OCI-LY1 (cell line): ENCODE measurements around the gene FGF11.

Experiments used
- H2AFZ ChIP-seq: fragments of 200-600 bp; sonication (generic), shearing (Covaris generic); 2 replicates; pipeline ENCODE4 v1.6.0; 2014; ENCODE audit warnings: antibody characterized with exemption, mild to moderate bottlenecking, low read length
- H3F3A ChIP-seq: fragments of 200-600 bp; sonication (generic), shearing (Covaris generic); 2 replicates; pipeline ENCODE4 v1.6.0; 2014; ENCODE audit warnings: mild to moderate bottlenecking, antibody characterized with exemption, low read length, moderate library complexity; ENCODE audit not compliant: insufficient read depth
- H3K27ac ChIP-seq: fragments of 200-600 bp; sonication (generic); 2 replicates; pipeline ENCODE4 v1.5.1; 2014; ENCODE audit warnings: low read length, mixed run types, mild to moderate bottlenecking, low read depth; ENCODE audit not compliant: poor library complexity, severe bottlenecking
- H3K27me3 ChIP-seq: fragments of 200-600 bp; sonication (generic); 2 replicates; pipeline ENCODE4 v1.6.0; 2014; ENCODE audit warnings: antibody characterized with exemption, mild to moderate bottlenecking, low read length, moderate library complexity; ENCODE audit not compliant: insufficient read depth
- H3K36me3 ChIP-seq: fragments of 200-600 bp; sonication (generic); 2 replicates; pipeline ENCODE4 v1.6.1; 2014; ENCODE audit warnings: mild to moderate bottlenecking, antibody characterized with exemption, low read length, moderate library complexity, mixed read lengths; ENCODE audit not compliant: insufficient read depth
- H3K4me1 ChIP-seq: fragments of 200-600 bp; sonication (generic); 2 replicates; pipeline ENCODE4 v1.5.1; 2014; ENCODE audit warnings: mild to moderate bottlenecking, low read length, moderate library complexity; ENCODE audit not compliant: insufficient read depth, severe bottlenecking
- H3K4me2 ChIP-seq: fragments of 200-600 bp; sonication (generic), shearing (Covaris generic); 2 replicates; pipeline ENCODE4 v1.6.1; 2014; ENCODE audit warnings: low read length
- H3K4me3 ChIP-seq: fragments of 200-600 bp; sonication (generic); 2 replicates; pipeline ENCODE4 v1.5.1; 2014; ENCODE audit warnings: low read length, low read depth, mild to moderate bottlenecking, mixed read lengths; ENCODE audit not compliant: poor library complexity, severe bottlenecking
- H3K79me2 ChIP-seq: fragments of 200-600 bp; shearing (Covaris generic); 2 replicates; pipeline ENCODE4 v1.6.1; 2016; ENCODE audit warnings: mixed run types, low read length, mixed read lengths; ENCODE audit not compliant: insufficient read depth
- H3K9ac ChIP-seq: fragments of 200-600 bp; sonication (generic), shearing (Covaris generic); 2 replicates; pipeline ENCODE4 v1.6.1; 2014; ENCODE audit warnings: mild to moderate bottlenecking, low read length, mixed read lengths
- H3K9me2 ChIP-seq: fragments of 200-600 bp; sonication (generic), shearing (Covaris generic); 2 replicates; pipeline ENCODE4 v1.6.1; 2014; ENCODE audit warnings: low read depth, mild to moderate bottlenecking, low read length, mixed read lengths
- H3K9me3 ChIP-seq: fragments of 200-600 bp; shearing (Covaris generic); 2 replicates; pipeline ENCODE4 v1.6.1; 2014; ENCODE audit warnings: low read length, mixed read lengths
- H4K20me1 ChIP-seq: fragments of 200-600 bp; sonication (generic), shearing (Covaris generic); 2 replicates; pipeline ENCODE4 v1.6.0; 2016; ENCODE audit warnings: mild to moderate bottlenecking, low read length; ENCODE audit not compliant: insufficient read depth
- EZH2 ChIP-seq: fragments of 200-600 bp; sonication (generic), shearing (Covaris generic); IDR thresholded peaks from 2 replicates; pipeline ENCODE4 v1.8.0; 2017; ENCODE audit warnings: borderline replicate concordance, mixed run types, mild to moderate bottlenecking, antibody characterized with exemption, low read length, moderate library complexity, mixed read lengths
- TF ChIP-seq, protein P1 (sequence below): fragments of 200-600 bp; sonication (generic), shearing (Covaris generic); IDR thresholded peaks from 2 replicates; pipeline ENCODE4 v1.5.1; 2017; ENCODE audit warnings: mild to moderate bottlenecking, antibody characterized with exemption, low read length, moderate library complexity, mixed read lengths

FGF11 gene

DNA sequence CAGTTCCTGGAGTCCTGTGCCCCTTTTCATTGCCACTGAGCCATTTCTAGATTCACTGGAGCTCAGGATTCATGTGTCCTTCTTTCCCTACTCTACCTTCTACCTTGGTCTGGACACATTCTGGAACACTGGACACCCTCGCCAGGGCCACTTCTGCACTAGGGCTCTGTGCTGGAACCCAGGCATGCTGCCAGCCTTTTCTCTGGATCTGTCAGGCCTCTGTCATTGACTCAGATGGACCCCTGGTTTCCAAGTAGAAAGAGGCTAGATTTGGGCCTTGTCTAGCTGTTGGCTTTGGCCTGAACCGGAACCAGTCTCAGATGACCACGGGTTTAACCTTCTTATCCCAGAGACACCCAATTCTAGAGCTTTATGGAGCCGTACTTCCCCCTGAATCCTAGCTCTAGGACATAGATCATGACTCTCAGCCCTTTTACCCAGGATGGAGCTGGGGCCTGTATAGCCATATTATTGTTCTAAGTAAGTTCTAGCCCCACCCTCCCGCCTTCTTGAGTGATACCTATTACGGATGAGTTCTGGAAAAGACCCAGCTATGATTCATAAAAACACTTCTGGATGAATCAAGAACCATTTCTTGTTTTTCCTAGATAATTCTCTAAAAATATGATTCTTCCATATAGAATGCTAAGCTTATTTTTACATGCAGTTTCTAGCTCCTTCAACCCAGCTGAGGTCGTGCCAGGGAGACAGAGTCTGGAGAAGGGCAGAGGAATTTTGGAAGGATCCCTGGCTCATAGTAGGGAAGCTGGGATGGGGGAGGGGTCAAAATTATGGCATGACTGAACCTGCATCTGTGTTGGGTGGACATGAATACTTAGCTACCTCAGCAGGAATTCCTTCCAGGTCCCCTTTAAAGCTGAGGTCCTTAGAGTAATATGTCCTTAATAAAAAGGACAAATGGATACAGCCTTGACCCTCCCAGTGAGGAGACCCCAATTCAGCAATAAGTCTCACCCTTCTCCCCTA lies 4.5 kb downstream of the FGF11 start:
- H3K9me3 ChIP-seq = no peaks in the 10 kb centered on the region
- H3K4me3 ChIP-seq = no peak overlapping the region
- H3K4me2 ChIP-seq = no peak overlapping the region
- no peaks in the 10 kb centered on the region for H3K9me2 ChIP-seq
- no peaks in the 10 kb centered on the region for H3F3A ChIP-seq
- no peaks in the 10 kb centered on the region for H4K20me1 ChIP-seq
- H3K36me3 ChIP-seq = no peaks in the 10 kb centered on the region
- H3K4me1 ChIP-seq = peaks cover 33% of the 10 kb centered on the region
- H3K9ac ChIP-seq = no peak overlapping the region
- H3K27ac ChIP-seq = no peak overlapping the region
- H3K79me2 ChIP-seq = no peaks in the 10 kb centered on the region
- TF ChIP-seq, protein P1, sequence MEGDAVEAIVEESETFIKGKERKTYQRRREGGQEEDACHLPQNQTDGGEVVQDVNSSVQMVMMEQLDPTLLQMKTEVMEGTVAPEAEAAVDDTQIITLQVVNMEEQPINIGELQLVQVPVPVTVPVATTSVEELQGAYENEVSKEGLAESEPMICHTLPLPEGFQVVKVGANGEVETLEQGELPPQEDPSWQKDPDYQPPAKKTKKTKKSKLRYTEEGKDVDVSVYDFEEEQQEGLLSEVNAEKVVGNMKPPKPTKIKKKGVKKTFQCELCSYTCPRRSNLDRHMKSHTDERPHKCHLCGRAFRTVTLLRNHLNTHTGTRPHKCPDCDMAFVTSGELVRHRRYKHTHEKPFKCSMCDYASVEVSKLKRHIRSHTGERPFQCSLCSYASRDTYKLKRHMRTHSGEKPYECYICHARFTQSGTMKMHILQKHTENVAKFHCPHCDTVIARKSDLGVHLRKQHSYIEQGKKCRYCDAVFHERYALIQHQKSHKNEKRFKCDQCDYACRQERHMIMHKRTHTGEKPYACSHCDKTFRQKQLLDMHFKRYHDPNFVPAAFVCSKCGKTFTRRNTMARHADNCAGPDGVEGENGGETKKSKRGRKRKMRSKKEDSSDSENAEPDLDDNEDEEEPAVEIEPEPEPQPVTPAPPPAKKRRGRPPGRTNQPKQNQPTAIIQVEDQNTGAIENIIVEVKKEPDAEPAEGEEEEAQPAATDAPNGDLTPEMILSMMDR = no peak
- no peak for TF ChIP-seq EZH2
- H2AFZ ChIP-seq = no peak overlapping the region
- H3K27me3 ChIP-seq = peaks cover 19% of the 10 kb centered on the region

DNA sequence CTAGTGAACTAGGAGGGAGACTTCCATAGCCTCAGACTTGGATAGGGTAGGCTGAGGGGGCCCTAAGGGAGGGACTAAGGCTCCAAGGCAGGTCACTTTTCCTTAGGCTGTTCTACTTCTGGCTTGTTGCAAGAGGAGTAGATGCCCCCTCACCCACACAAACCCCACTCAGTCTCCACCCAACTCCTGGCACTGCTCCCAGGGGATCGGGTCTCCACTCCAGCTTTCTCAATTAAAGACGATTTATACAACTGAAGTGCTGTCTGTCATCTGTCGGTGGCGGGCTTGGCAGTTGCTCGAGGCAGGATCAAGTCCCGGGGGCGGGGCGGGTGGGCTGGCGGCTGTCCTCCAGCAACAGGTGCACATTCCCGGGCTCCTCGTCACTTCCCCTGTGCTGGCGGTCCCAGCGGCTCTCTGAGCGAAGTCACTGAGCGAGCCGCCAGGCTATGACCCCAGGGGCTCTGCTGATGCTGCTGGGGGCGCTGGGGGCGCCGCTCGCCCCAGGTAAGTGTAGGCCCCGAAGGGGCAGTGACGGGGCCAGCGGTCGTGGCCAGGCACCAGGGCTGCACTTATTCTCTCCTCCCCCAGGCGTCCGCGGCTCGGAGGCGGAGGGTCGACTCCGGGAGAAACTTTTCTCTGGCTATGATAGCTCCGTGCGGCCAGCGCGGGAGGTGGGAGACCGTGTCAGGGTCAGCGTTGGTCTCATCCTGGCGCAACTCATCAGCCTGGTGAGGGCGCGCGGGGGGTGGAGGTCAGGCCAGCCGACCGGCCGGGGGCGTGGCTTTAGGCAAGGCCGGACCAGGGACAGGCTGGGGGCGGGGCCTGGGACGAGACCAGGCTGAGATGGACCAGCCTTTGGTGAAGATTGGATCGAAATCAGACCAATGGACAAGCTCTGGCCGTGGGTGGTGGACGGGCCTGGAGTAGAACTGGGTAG lies 5.6 kb downstream of the FGF11 start, which contains the start of gene CHRNB1:
Gene CHRNB1 (plus strand): TSS at position 380 of the 937 bp plus-strand sequence. CDS start 67 bp downstream, at position 447.
- TF ChIP-seq, protein P1 = no peak
- no peak for TF ChIP-seq EZH2
- Histone ChIP-seq H3K9me3 (no peaks in the 10 kb centered on the region), H3K4me1 (peaks cover 22% of the 10 kb centered on the region), H3K9ac (no peak within 1 kb of the TSS; the same call in 1 of the 2 replicates), H3F3A (no peaks in the 10 kb centered on the region), H3K79me2 (no peaks in the 10 kb centered on the region), H3K4me3 (peak within 1 kb of the TSS; percentile 50), H2AFZ (no peak within 1 kb of the TSS), H3K9me2 (no peaks in the 10 kb centered on the region), H3K27ac (no peak within 1 kb of the TSS), H3K27me3 (peaks cover 16% of the 10 kb centered on the region; the same call in 1 of the 2 replicates), H3K4me2 (peak within 1 kb of the TSS; percentile 69), H3K36me3 (no peaks in the 10 kb centered on the region), H4K20me1 (no peaks in the 10 kb centered on the region)

DNA sequence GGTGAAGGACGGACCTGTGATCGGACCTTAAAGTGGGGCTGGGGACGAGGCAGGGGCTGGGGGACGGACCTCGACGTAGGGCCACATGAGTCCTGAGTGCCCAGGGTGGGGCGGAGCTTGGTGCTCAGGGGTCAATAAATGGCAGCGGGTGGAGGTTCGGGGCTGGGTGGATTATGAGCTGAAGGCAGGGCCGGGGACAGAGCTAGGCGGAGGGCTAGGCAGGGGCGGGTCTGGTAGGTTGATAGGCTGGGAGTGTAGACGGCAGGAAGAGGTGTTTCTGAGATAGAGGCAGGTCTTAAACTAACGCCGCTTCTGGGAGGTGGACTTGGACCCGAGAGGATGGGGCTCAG lies 6.3 kb downstream of the FGF11 start:
- no peaks in the 10 kb centered on the region for H4K20me1 ChIP-seq
- no peak overlapping the region; the same call in 1 of the 2 replicates for H3K9ac ChIP-seq
- peak overlapping the region; percentile 69 for H3K4me2 ChIP-seq
- peak overlapping the region; percentile 50 for H3K4me3 ChIP-seq
- H3K27me3 ChIP-seq = peaks cover 10% of the 10 kb centered on the region; the same call in 1 of the 2 replicates
- no peak overlapping the region for H3K27ac ChIP-seq
- H3K79me2 ChIP-seq = no peaks in the 10 kb centered on the region
- H3F3A ChIP-seq = no peaks in the 10 kb centered on the region
- no peak overlapping the region for H2AFZ ChIP-seq
- peaks cover 15% of the 10 kb centered on the region for H3K4me1 ChIP-seq
- no peaks in the 10 kb centered on the region for H3K9me2 ChIP-seq
- H3K36me3 ChIP-seq = no peaks in the 10 kb centered on the region
- H3K9me3 ChIP-seq = no peaks in the 10 kb centered on the region
- TF ChIP-seq, protein P1 = no peak
- no peak for TF ChIP-seq EZH2
